HG02973 (cell line): Measurements from ENCODE around the gene DNAJC27.

Source experiments
- ATAC-seq: cut with Tn5 transposase; IDR thresholded peaks from one replicate; pipeline ENCODE4 v1.9.1; 2021; ENCODE audit warnings: moderate library complexity; ENCODE audit not compliant: unreplicated experiment

The DNAJC27 gene

DNA sequence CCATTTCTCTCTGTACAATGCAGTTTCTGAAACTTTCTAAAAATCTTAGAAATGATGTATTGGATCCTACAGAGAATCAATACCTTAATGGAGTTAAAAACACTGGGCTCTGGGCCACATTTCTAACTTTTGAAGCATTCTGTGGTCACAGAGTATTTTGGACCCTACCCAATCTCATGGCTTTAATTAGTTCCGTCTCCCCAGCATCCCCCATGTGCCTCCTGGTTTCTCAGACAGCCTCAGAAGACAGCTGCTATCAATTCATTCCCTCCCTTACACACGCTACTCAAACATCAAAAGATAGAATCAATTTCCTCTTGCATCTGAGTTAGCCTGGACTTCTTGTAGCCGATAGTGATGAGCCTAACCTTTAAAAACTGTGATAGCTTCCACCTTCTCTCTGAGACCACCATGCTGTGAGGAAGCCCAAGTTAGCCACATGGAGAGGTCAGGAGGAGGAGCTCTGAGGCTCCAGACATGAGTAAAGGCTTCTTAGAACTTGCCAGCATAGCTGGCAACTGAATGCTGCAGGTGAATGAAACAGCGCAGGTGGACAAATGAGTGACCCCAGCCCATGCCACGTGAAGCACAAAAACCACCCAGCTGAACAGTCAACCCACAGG is 62.1 kb downstream of the DNAJC27 start:
- no peak for ATAC-seq

GRCh38 chr2:24908461-24908901 is 63.3 kb downstream of the DNAJC27 start:
- no peak for ATAC-seq

DNA sequence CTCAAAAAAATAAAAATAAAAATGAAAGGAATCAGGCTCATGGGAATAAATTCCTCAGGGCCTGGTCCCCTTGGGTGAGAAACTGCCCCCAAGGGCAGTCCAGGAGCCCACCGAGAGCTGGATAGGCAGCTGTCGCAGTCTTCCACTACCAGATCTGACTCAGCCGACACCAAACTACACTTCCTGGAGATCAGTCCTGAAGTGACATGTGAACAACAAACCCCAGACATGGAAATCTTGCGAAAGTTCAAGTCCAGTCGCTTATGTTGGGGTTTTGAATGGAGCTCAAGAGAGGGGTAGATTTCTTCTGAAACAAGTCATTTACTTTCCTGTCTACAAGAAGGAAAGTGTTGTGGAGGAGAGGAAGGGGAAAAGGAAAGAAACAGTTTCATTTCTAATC is 64.6 kb downstream of the DNAJC27 start:
- no peak for ATAC-seq

DNA sequence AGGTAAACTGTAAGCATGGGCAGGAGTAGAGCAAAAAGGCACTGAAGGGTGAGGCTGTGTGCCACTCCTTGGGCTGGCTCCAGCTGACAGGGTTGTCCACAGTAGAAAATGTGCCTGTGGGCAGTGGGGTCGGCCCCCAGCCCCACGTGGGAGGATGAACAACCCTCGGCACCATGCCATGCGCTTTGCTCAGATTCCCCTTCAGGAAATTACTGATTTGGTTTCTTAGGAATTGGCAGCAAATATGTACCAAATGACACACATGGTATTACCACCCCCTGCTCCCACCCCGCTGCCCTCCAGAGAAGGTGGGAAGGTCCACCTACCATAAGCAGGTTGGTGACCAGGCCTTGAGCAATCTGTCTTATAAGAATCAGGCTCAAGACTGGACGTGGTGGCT is 65.3 kb downstream of the DNAJC27 start:
- ATAC-seq, result no peak

DNA sequence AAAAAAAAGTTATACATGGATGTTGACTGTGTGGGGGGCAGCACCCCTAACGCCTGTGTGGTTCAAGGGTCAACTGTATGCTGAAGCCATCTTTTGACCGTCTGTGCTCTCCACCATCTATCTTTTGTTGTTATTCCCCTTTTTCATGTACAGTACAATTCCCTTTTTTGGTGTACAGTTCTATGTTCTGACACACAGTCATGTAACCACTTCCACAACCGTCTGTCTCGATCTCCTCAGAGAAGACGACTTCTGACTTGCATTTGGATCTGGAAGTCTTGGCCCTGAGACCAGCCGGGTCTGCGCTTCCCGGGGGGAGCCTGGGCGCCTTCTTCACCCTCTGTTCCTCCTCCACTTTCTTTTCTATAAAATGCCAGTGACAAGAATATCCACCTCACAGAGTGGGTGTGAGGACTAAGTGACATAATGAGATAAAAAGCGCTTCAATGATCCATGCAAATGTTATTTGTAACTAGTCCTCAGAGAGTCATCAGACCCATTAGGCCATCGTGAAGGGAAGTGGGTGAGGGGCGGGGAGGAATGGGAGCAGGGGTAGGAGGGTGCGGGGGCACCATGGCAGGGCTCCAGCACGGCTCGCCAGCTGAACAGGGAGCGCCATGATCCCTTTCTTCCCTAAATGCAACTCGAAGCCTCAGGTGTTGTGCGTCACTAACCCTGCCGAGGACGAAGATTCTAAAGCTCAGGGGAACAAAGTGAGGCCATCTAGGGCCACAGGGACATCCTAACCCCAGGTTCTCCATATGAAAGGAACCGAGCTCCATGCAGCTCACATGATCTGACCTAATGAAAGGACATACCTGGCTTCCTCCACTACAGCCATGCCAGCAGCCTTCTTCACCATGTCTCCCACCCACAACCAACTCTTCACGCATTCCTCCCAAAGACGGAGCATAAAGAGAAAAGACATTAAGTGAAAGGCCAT is 68.3 kb downstream of the DNAJC27 start:
- no peak for ATAC-seq

- no peak for ATAC-seq
These were observed 72.3 kb downstream of the DNAJC27 start for GRCh38 chr2:24899361-24899910.

DNA sequence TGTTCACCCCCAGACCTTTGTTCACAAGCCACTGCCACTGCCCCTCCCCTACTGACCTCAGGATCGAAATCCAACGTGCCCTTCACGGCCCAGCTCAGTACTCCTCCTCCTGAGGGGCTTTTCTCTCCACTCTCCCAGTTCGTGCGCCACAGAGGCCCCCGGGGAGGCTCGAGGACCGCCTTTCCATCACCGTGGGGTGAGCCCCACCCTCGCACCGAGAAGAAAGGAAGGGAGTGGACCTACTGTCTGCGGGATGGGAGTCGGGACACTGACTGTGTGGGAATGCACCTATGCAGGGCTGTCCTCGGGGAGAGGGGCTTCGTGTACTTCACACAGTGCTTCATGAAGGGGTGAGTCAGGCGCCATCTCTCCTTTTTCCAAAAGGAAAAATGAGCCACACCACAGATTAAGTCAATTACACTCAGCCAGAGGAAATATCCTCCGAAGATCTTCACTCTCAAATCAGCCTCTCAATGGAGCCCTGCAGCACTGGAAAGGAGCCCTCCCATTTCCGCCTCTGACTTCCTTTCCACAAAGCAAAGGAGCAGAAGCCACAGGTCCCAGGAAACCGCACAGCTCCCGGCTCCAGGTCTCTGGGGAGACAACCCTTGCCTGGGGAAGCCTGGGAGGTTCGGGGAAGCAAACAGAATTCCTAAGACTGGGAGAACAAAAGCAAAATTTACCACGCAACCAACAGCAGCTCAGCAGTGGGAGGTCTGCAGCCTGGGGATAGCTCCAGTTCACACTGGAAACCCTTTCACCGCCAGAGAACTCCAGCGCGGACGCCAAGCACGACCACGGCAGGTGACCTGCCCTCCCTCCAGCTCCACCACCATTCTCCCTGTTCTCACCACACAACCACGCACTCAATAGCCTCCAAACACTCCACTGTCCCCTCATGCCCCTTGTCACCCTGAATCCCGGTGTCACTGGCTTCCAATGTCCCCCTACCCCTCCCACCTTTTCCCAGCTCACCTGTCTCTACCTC is 73.3 kb downstream of the DNAJC27 start:
- no peak for ATAC-seq

DNA sequence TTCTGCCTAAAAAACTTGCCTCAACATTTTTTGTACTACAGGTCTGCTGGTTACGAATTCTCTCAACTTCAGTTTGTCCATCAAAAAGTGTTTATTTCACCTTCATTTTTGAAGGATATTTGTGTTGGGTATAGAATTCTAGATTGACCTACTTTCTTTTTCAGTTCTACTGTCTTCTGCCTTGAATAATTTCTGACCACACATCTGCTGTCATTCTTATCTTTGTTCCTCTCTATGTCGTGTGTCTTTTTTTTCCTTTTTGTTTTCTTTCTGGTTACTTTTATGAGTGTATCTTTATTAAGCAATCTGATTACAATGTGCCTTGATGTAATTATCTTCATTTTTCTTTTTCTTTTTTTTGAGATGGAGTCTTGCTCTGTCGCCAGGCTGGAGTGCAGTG is 77.0 kb downstream of the DNAJC27 start:
- ATAC-seq, result no peak

DNA sequence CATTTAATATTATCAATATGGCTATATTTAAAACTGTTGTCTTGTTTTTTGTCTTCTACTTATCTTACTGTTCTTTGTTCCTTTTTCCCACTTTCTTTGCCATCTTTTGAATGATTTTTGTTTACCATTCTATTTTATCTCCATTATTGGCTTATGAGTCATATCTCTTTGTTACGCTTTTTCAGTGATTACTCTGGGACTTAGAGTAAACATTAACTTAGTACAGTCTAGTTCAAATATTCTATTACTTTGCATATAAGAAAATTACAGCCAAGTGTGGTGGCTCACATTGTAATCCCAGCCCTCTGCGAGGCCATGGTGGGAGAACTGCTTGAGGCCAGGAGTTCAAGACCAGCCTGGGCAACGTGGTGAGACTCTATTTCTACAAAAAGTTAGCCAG is 77.8 kb downstream of the DNAJC27 start:
- ATAC-seq, result no peak
